ENCODE data around the gene WNT11.

Gene WNT11

DNA sequence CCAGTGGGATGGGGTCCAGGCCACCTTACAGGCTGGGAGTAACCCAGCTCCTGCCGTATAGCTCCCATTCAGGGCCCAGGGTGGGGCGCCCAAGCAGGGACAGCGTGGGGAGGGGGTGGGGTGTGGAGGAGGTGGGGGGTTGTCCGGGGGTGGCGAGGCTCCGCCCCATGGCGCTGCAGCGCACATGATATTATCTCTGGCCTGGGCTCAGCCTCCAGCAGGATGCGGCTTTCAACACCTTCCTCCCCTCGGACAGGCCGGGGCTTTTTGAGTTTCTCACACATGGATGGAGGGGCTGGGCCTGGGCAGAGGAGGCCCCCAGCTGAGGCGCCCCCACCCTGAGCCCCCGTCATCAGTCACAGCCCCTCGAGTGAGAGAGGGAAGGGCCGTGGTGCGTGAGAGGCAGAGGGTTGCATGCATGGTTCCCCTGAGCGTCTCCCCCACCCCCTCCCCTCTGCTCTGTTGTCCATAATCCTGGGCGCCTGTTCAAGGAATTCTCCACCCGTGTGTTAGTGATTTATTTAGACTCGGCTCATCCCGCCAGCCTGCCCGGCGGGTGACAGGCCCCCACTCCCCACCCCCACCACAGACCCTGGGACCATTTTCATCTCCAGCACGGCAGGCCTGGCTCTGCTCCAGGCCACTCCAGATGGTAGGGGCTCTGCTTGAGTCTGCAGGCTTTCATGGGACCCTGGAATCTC is 44.9 kb downstream of the WNT11 start:
- TF ChIP-seq ZNF274 (IDR thresholded peaks at IDR 0.05; ENCODE audit: low read depth, low read length) (no peak), YY1 (IDR thresholded peaks at IDR 0.05; ENCODE audit: insufficient read depth, insufficient read length) (no peak), SUZ12 (IDR thresholded peaks at IDR 0.05; ENCODE audit: extremely low read depth, insufficient read depth, insufficient read length) (no peak)
- DNase-seq (ENCODE audit: low read depth, low spot score): no peak
- Histone ChIP-seq H3K4me3 (ENCODE audit: insufficient read length, low read depth) (no peak overlapping the region), H3K27me3 (ENCODE audit: insufficient read depth, insufficient read length) (peaks cover 12% of the 10 kb centered on the region), H3K36me3 (ENCODE audit: insufficient read depth, insufficient read length, low read length) (no peaks in the 10 kb centered on the region), H3K9ac (ENCODE audit: insufficient read length, low read depth) (no peak overlapping the region), H3K9me3 (ENCODE audit: insufficient read depth, low read length) (no peaks in the 10 kb centered on the region), H3K4me1 (ENCODE audit: insufficient read depth, insufficient read length) (peaks cover 6% of the 10 kb centered on the region)

DNA sequence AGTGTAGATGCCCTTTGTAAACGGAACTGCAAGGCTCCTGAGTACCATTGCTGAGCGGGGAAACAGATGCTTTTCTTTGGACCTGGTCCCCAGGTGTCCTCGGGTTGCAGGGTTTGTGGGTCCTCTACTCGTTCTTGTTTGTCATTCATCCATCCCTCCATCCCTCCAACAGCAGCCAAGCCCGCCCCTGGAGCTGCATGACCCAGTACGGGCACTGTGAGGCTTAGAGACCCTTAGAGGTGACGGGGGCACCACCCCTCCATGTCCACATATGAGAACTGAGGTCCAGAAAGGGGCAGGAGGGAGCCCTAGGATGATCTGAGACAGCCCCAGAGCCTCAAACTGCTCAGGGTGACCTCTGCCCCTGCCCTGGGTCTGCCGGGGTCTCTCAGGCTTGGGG is 45.4 kb downstream of the WNT11 start:
- Histone ChIP-seq H3K4me3 (ENCODE audit: insufficient read length, low read depth) (no peak overlapping the region), H3K9ac (ENCODE audit: insufficient read length, low read depth) (no peak overlapping the region), H3K4me1 (ENCODE audit: insufficient read depth, insufficient read length) (peaks cover 6% of the 10 kb centered on the region), H3K9me3 (ENCODE audit: insufficient read depth, low read length) (no peaks in the 10 kb centered on the region), H3K27me3 (ENCODE audit: insufficient read depth, insufficient read length) (peaks cover 12% of the 10 kb centered on the region), H3K36me3 (ENCODE audit: insufficient read depth, insufficient read length, low read length) (no peaks in the 10 kb centered on the region)
- DNase-seq (ENCODE audit: low read depth, low spot score): no peak
- TF ChIP-seq YY1 (IDR thresholded peaks at IDR 0.05; ENCODE audit: insufficient read depth, insufficient read length) (no peak), ZNF274 (IDR thresholded peaks at IDR 0.05; ENCODE audit: low read depth, low read length) (no peak), SUZ12 (IDR thresholded peaks at IDR 0.05; ENCODE audit: extremely low read depth, insufficient read depth, insufficient read length) (no peak)

DNA sequence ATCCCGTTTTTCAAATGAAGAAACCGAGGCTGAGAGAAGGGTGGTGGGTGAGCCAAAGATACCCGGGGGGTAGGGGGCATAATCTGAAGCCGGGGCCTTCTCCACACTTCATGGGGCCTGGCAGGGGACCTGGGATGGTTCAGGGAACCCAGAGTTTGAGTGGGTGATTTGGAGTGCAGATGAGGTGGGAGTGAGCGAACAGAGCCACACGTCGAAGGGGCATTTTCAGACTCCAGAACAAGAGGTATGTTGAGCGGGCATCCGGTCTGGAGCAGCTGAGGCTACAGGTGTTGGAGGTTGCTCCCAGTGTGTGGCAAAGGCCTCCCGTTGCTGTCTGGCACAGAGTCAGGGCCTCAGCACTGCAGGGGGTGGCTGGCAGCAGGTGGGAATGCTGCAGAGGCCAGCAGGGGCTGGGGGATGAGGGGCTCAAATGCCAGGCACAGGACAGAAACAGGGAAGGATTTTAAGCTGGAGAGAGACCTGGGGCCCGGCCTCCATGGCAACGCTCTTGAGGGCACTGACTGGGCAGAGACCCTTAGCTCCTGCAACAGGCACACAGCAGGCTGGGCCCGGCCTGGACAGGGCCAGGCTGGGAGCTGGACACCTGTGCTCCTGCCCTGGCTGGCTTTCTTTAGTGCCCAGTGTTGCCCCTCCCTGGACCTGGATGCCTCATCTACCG is 46.2 kb downstream of the WNT11 start:
- no peak for TF ChIP-seq YY1 (IDR thresholded peaks at IDR 0.05; ENCODE audit: insufficient read depth, insufficient read length)
- TF ChIP-seq ZNF274 (IDR thresholded peaks at IDR 0.05; ENCODE audit: low read depth, low read length): no peak
- TF ChIP-seq SUZ12 (IDR thresholded peaks at IDR 0.05; ENCODE audit: extremely low read depth, insufficient read depth, insufficient read length): no peak
- peaks cover 4% of the 10 kb centered on the region for H3K4me1 ChIP-seq (ENCODE audit: insufficient read depth, insufficient read length)
- H3K36me3 ChIP-seq (ENCODE audit: insufficient read depth, insufficient read length, low read length): no peaks in the 10 kb centered on the region
- no peak overlapping the region for H3K4me3 ChIP-seq (ENCODE audit: insufficient read length, low read depth)
- peaks cover 7% of the 10 kb centered on the region for H3K27me3 ChIP-seq (ENCODE audit: insufficient read depth, insufficient read length)
- DNase-seq (ENCODE audit: low read depth, low spot score): no peak
- no peaks in the 10 kb centered on the region for H3K9me3 ChIP-seq (ENCODE audit: insufficient read depth, low read length)
- H3K9ac ChIP-seq (ENCODE audit: insufficient read length, low read depth): no peak overlapping the region

DNA sequence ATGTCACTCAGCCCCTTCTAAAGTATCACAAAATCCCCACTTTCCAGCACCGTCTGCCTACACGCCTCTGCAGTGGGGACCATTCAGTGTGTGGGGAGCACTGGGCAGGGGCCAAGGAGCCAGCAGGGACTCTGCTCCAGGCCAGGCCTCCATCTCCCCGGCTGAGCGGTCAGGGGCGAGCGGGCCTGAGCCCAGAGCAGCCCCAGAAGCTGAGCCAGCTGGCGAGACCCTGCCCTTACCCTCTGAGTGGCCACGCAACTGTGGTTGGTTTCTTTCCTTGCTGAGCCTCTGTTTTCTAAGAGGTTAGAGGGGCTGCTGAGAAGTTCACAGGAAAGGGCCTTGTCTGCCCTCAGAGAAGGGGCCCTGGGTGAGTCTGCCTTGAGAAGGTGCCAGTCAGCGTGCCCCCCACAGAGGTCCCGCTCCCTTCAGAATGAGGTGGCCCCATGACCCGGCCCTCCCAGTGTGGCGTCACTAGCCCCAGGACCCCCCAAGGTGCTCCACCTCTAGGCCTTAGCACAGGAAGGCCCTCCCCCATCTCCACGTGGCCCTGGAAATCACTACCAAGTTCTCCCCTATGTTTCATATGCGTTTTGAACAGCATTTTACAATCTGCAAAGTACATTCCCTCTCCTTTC is 46.9 kb downstream of the WNT11 start:
- H3K4me3 ChIP-seq (ENCODE audit: insufficient read length, low read depth): no peak overlapping the region
- peaks cover 4% of the 10 kb centered on the region for H3K4me1 ChIP-seq (ENCODE audit: insufficient read depth, insufficient read length)
- peaks cover under 1% of the 10 kb centered on the region for H3K27me3 ChIP-seq (ENCODE audit: insufficient read depth, insufficient read length)
- no peaks in the 10 kb centered on the region for H3K9me3 ChIP-seq (ENCODE audit: insufficient read depth, low read length)
- no peak overlapping the region for H3K9ac ChIP-seq (ENCODE audit: insufficient read length, low read depth)
- no peak for TF ChIP-seq SUZ12 (IDR thresholded peaks at IDR 0.05; ENCODE audit: extremely low read depth, insufficient read depth, insufficient read length)
- no peak for TF ChIP-seq YY1 (IDR thresholded peaks at IDR 0.05; ENCODE audit: insufficient read depth, insufficient read length)
- no peak for TF ChIP-seq ZNF274 (IDR thresholded peaks at IDR 0.05; ENCODE audit: low read depth, low read length)
- no peaks in the 10 kb centered on the region for H3K36me3 ChIP-seq (ENCODE audit: insufficient read depth, insufficient read length, low read length)
- no peak for DNase-seq (ENCODE audit: low read depth, low spot score)

DNA sequence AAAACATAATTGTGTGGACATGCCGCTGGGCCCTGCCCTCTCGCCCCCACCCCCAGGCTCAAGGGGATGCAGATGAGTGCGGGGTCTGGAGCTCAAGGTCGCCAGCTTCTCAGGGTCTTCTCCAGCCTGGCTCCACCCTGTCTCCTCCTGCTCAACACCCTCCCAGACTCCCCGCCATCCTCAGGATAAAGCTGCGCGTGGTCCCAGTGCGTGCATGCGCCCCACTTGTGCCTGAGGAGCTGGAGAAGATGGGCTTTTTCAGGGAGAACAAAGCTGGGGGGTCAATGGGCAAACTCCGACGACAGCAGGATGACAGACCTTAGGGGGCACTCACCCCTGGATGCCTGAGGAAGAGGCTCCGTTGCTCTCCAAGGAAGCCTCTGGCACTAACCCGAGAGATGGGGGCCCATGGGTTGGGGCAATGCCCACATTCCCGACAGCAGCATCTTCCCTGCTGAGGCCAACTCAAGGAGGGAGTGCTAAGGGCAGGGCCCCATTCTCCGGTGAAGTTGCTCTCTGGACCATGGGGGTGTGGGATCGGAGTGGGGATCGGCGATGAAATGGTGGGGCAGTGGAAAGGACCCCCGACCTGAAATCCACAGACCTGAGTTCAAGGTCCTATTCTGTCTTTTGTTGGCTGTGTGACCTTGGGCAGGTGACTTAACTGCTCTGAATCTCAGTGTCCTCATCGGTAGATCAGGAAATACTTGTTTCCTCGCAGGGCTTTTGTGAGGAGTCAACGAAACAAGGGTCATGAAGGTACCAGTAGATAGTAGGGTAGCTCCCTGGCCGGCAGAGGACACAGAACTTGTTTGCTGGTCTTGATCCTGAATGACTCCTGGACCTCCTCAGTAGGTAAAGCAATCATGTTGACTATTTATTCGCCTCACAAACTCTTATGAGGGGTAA is 47.7 kb downstream of the WNT11 start:
- no peak overlapping the region for H3K9ac ChIP-seq (ENCODE audit: insufficient read length, low read depth)
- H3K4me3 ChIP-seq (ENCODE audit: insufficient read length, low read depth): no peak overlapping the region
- TF ChIP-seq SUZ12 (IDR thresholded peaks at IDR 0.05; ENCODE audit: extremely low read depth, insufficient read depth, insufficient read length) (no peak), YY1 (IDR thresholded peaks at IDR 0.05; ENCODE audit: insufficient read depth, insufficient read length) (no peak), ZNF274 (IDR thresholded peaks at IDR 0.05; ENCODE audit: low read depth, low read length) (no peak)
- no peak for DNase-seq (ENCODE audit: low read depth, low spot score)
- H3K4me1 ChIP-seq (ENCODE audit: insufficient read depth, insufficient read length): peaks cover 4% of the 10 kb centered on the region
- no peaks in the 10 kb centered on the region for H3K27me3 ChIP-seq (ENCODE audit: insufficient read depth, insufficient read length)
- no peaks in the 10 kb centered on the region for H3K9me3 ChIP-seq (ENCODE audit: insufficient read depth, low read length)
- H3K36me3 ChIP-seq (ENCODE audit: insufficient read depth, insufficient read length, low read length): no peaks in the 10 kb centered on the region

DNA sequence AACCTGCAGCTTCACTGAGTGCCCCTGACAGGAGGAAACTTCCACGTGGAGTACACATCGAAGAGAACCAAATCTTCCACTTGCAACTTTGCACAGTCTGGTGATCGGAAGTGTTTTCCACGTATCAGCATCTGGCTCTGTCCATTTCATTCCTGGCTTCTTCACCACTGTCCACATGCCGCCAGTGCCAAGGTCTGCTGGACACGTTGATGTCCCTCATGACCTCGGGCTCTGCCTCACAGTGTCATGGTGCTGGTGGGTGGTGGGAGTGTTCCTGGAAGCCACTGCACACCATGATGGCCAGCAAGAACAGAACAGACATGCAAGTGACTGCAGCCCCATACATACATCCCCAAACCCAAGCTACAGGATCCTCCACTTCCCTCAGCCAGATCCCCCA is 48.4 kb downstream of the WNT11 start:
- DNase-seq (ENCODE audit: low read depth, low spot score): no peak
- TF ChIP-seq ZNF274 (IDR thresholded peaks at IDR 0.05; ENCODE audit: low read depth, low read length) (no peak), YY1 (IDR thresholded peaks at IDR 0.05; ENCODE audit: insufficient read depth, insufficient read length) (no peak), SUZ12 (IDR thresholded peaks at IDR 0.05; ENCODE audit: extremely low read depth, insufficient read depth, insufficient read length) (no peak)
- Histone ChIP-seq H3K27me3 (ENCODE audit: insufficient read depth, insufficient read length) (no peaks in the 10 kb centered on the region), H3K9ac (ENCODE audit: insufficient read length, low read depth) (no peak overlapping the region), H3K9me3 (ENCODE audit: insufficient read depth, low read length) (no peaks in the 10 kb centered on the region), H3K4me3 (ENCODE audit: insufficient read length, low read depth) (no peak overlapping the region), H3K36me3 (ENCODE audit: insufficient read depth, insufficient read length, low read length) (no peaks in the 10 kb centered on the region), H3K4me1 (ENCODE audit: insufficient read depth, insufficient read length) (peaks cover 3% of the 10 kb centered on the region)
